ENCODE measurements around the gene CCDC86. TPM values are rescaled to one million over a fixed set of nuclear protein-coding genes. Genes with fewer than 3 reads are reported as not detected.

The CCDC86 gene
- total RNA-seq, 2 experiments from 2014 or later = 21.3 to 24.7 TPM

DNA sequence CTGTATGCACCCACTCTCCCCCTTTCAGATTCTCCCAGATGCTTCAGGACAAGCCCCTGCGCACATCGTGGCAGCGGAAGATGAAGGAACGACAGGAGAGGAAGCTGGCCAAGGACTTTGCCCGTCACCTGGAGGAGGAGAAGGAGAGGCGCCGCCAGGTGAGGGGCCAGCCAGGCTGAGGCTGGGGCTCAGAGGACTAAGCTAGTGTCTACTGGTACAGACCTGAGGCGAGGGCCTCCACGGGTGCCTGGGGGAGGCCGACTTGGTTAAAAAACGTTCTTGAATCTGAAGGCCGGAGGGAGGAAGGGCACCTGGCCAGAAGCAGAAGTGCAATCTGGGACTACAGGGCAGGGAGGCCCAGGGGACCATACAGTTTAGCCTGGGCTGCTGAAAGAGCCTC lies 6.0 kb downstream of the CCDC86 start:
- POLR2A ChIA-PET = no interaction called here
- H3K9me2 ChIP-seq (ENCODE audit: insufficient read depth, low read length) = no peaks in the 10 kb centered on the region
- BruUV-seq (replicated peaks) = no TSS peak
- H3K36me3 ChIP-seq (ENCODE audit: insufficient read depth, low read length) = peaks cover 80% of the 10 kb centered on the region
- no peak overlapping the region for H3K4me2 ChIP-seq (ENCODE audit: low read length)
- intact Hi-C loops (cut with micrococcal nuclease; ENCODE audit: unreplicated experiment) = no loop called here
- DNase-seq (ENCODE audit: low spot score) = no peak
- no peak overlapping the region for H2AFZ ChIP-seq (ENCODE audit: low read length)
- H4K20me1 ChIP-seq (ENCODE audit: insufficient read depth, low read length) = peaks cover 16% of the 10 kb centered on the region
- CTCF ChIA-PET (ENCODE audit: unreplicated experiment) = no interaction called here
- H3K4me1 ChIP-seq (ENCODE audit: insufficient read depth, low read length, poor library complexity, severe bottlenecking) = peaks cover 18% of the 10 kb centered on the region
- H3K27ac ChIP-seq (ENCODE audit: low read depth, low read length, poor library complexity, severe bottlenecking) = no peak overlapping the region
- H3K79me2 ChIP-seq (ENCODE audit: insufficient read depth, low read depth, low read length) = peaks cover 44% of the 10 kb centered on the region
- no peaks in the 10 kb centered on the region for H3K9me3 ChIP-seq (ENCODE audit: low read length)
- TF ChIP-seq, protein P1, sequence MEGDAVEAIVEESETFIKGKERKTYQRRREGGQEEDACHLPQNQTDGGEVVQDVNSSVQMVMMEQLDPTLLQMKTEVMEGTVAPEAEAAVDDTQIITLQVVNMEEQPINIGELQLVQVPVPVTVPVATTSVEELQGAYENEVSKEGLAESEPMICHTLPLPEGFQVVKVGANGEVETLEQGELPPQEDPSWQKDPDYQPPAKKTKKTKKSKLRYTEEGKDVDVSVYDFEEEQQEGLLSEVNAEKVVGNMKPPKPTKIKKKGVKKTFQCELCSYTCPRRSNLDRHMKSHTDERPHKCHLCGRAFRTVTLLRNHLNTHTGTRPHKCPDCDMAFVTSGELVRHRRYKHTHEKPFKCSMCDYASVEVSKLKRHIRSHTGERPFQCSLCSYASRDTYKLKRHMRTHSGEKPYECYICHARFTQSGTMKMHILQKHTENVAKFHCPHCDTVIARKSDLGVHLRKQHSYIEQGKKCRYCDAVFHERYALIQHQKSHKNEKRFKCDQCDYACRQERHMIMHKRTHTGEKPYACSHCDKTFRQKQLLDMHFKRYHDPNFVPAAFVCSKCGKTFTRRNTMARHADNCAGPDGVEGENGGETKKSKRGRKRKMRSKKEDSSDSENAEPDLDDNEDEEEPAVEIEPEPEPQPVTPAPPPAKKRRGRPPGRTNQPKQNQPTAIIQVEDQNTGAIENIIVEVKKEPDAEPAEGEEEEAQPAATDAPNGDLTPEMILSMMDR (conservative IDR thresholded peaks at IDR 0.05; ENCODE audit: low read length) = no peak
- no peak for TF ChIP-seq EZH2phosphoT487 (IDR thresholded peaks at IDR 0.05; ENCODE audit: borderline replicate concordance, low read depth, low read length)
- H3K4me3 ChIP-seq (ENCODE audit: low read depth, low read length, poor library complexity, severe bottlenecking) = no peak overlapping the region

DNA sequence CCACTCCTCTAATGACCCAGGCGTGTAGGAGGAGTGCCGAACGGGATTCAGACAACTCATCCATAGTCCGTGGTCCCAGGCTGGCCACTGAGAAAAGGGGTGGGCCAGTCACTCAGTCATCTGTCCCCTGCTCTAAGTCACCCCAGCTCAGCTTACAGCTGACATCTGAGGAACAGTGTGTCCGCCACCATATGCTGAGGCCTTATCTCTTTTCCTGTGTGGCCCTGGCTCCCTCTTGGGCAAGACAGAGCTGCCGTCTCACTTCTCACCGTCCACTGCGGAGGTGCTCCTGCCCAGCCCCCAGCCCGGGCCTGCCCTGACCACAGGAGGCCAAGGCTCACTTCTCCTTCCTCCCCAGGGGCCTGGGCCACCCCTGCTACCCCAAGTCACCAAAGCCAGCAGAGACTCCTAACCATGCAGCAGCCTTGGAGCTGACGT lies 6.8 kb downstream of the CCDC86 start:
- Histone ChIP-seq H3K9me2 (ENCODE audit: insufficient read depth, low read length) (no peaks in the 10 kb centered on the region), H3K36me3 (ENCODE audit: insufficient read depth, low read length) (peaks cover 87% of the 10 kb centered on the region)

More for the DNA sequence above, 6.8 kb downstream of the CCDC86 start:
- ChIA-PET POLR2A (interaction anchor here (0.7 kb wide), 1 partner anchor 150 kb away, joined by 3 read pairs; no protein-coding TSS in a partner anchor), CTCF (ENCODE audit: unreplicated experiment) (no interaction called here)
- Histone ChIP-seq H3K4me2 (ENCODE audit: low read length) (no peak overlapping the region), H3K27ac (ENCODE audit: low read depth, low read length, poor library complexity, severe bottlenecking) (no peak overlapping the region), H3K4me1 (ENCODE audit: insufficient read depth, low read length, poor library complexity, severe bottlenecking) (peaks cover 18% of the 10 kb centered on the region), H2AFZ (ENCODE audit: low read length) (no peak overlapping the region), H3K9me3 (ENCODE audit: low read length) (no peaks in the 10 kb centered on the region), H4K20me1 (ENCODE audit: insufficient read depth, low read length) (peaks cover 16% of the 10 kb centered on the region), H3K79me2 (ENCODE audit: insufficient read depth, low read depth, low read length) (peaks cover 35% of the 10 kb centered on the region), H3K4me3 (ENCODE audit: low read depth, low read length, poor library complexity, severe bottlenecking) (no peak overlapping the region)
- TF ChIP-seq, protein P1 (conservative IDR thresholded peaks at IDR 0.05; ENCODE audit: low read length) = no peak
- TF ChIP-seq EZH2phosphoT487 (IDR thresholded peaks at IDR 0.05; ENCODE audit: borderline replicate concordance, low read depth, low read length) = no peak
- intact Hi-C loops (cut with micrococcal nuclease; ENCODE audit: unreplicated experiment) = no loop called here
- DNase-seq (ENCODE audit: low spot score) = no peak
- BruUV-seq (replicated peaks) = no TSS peak

Measured in OCI-LY7 (cell line).